ENCODE data around the gene PRORP.

The PRORP gene

DNA sequence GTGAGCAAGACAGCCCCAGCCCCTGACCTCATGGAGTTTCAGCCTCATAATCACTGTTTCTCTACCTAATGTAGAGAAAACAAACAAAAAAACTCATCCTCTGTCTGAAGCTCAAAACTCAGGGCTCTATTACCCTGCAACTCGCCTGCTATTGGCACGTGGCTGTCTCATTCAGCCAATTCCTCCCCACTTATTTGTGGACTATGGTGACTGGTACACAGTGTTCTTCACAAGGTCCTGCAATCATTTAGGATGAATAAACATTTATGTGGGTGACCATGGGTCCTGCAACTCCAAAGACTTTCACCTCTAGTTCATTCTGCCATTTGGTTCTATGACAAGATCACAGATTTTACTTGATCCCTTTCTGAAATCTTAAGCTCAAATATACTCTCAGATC is 5.2 kb upstream of the PRORP start:
- peak; percentile 37 for DNase-seq (ENCODE audit: low read depth)
- TF ChIP-seq, protein P1, sequence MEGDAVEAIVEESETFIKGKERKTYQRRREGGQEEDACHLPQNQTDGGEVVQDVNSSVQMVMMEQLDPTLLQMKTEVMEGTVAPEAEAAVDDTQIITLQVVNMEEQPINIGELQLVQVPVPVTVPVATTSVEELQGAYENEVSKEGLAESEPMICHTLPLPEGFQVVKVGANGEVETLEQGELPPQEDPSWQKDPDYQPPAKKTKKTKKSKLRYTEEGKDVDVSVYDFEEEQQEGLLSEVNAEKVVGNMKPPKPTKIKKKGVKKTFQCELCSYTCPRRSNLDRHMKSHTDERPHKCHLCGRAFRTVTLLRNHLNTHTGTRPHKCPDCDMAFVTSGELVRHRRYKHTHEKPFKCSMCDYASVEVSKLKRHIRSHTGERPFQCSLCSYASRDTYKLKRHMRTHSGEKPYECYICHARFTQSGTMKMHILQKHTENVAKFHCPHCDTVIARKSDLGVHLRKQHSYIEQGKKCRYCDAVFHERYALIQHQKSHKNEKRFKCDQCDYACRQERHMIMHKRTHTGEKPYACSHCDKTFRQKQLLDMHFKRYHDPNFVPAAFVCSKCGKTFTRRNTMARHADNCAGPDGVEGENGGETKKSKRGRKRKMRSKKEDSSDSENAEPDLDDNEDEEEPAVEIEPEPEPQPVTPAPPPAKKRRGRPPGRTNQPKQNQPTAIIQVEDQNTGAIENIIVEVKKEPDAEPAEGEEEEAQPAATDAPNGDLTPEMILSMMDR (conservative IDR thresholded peaks at IDR 0.05; ENCODE audit: low read depth, low read length): no peak
- no peak overlapping the region for H3K4me3 ChIP-seq (ENCODE audit: low read depth, low read length)

DNA sequence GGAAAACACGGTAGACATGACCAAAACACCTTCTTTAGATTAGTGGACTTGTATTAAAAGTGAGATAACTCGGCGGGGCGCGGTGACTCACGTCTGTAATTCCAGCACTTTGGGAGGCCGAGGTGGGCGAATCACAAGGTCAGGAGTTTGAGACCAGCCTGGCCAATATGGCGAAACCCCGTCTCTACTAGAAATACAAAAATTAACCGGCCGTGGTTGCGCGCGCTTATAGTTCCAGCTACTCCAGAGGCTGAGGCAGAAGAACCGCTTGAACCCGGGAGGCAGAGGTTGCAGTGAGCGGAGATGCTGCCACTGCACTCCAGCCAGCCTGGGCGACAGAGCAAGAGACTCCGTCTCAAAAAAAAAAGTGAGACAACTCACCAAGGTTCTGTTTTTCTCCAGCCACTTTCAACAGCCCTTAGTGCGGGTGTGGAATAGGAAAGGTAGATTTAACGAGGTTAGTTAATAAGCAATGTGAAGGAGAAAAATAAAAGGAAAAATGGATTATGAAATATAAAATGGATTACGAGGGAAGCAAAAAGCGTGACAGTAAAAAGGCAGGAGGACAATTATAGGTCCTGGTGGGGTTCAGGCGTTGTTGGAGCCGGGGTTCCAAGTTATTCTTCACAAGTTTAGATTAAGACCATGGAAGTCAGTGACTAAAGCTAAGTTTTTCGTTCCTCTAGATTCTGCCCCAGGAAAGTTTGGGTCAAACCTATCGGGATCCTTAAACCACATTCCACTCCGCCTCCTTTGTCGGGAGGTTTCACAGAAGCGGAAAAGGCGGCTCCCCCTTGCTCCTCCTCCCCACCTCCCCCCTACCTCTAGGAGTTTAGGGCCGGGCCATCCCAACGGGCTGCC is 1.1 kb upstream of the PRORP start:
- TF ChIP-seq, protein P1 (conservative IDR thresholded peaks at IDR 0.05; ENCODE audit: low read depth, low read length): no peak
- DNase-seq (ENCODE audit: low read depth): peak; percentile 37
- H3K4me3 ChIP-seq (ENCODE audit: low read depth, low read length): peak overlapping the region; percentile 97

DNA sequence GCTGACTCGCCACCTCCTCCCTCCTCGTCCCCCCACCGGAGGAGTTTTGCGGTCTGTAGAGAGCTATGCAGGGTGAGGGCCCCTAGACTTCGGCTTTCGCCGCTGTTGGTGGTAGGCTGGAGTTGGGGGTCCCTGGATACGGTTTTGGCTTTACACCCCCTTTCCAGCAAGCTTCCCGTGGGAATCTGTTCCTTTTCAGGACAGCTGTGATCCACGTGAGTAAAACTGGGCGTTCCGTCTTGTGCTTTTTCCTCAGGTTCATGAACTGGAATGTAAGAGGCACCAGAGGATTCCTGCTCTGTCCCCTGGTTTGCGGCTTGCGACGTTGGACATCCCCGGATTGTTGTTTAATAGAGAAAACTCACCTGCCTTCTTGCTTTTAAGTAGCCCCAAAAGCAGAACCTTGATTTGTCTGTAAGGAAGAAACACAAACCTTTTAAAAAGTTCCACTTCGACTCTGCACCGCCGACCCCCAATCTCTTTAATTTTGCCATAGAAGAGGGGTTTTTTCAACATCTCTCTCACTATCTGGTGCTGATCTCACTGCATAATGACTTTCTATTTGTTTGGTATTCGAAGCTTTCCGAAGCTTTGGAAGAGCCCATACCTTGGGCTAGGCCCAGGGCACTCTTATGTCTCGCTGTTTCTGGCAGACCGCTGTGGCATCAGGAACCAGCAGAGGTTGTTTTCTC is 490 bp downstream of the PRORP start:
- DNase-seq (ENCODE audit: low read depth): peak; percentile 74
- TF ChIP-seq, protein P1 (conservative IDR thresholded peaks at IDR 0.05; ENCODE audit: low read depth, low read length): no peak
- peak overlapping the region; percentile 97 for H3K4me3 ChIP-seq (ENCODE audit: low read depth, low read length)

DNA sequence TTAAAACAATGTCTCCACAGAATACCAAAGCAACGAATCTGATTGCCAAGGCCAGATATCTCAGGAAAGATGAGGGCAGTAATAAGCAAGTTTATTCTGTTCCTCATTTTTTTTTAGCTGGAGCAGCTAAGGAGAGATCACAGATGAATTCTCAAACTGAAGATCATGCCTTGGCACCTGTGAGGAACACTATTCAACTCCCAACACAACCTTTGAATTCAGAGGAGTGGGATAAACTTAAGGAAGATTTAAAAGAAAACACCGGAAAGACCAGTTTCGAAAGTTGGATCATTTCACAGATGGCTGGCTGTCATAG is 994 bp downstream of the PRORP start:
- H3K4me3 ChIP-seq (ENCODE audit: low read depth, low read length): peak overlapping the region; percentile 97
- TF ChIP-seq, protein P1 (conservative IDR thresholded peaks at IDR 0.05; ENCODE audit: low read depth, low read length): no peak
- DNase-seq (ENCODE audit: low read depth): no peak

DNA sequence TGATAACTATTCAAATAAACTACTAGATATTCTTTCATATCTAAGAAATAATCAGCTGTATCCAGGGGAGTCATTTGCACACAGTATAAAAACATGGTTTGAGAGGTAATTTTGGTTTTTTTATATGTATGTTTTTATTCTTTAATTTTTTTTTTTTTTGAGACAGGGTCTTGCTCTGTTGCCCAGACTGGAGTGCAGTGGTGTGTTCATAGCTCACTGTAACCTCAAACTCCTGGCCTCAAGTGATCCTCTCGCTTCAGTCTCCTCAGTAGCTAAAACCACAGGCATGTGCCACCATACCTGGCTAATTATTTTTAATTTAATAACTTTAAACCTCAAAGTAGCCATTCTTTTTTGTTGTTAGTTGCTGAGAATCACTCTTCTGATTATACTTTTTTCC is 1.8 kb downstream of the PRORP start:
- no peak overlapping the region for H3K4me3 ChIP-seq (ENCODE audit: low read depth, low read length)
- peak; percentile 18 for DNase-seq (ENCODE audit: low read depth)
- TF ChIP-seq, protein P1 (conservative IDR thresholded peaks at IDR 0.05; ENCODE audit: low read depth, low read length): no peak

DNA sequence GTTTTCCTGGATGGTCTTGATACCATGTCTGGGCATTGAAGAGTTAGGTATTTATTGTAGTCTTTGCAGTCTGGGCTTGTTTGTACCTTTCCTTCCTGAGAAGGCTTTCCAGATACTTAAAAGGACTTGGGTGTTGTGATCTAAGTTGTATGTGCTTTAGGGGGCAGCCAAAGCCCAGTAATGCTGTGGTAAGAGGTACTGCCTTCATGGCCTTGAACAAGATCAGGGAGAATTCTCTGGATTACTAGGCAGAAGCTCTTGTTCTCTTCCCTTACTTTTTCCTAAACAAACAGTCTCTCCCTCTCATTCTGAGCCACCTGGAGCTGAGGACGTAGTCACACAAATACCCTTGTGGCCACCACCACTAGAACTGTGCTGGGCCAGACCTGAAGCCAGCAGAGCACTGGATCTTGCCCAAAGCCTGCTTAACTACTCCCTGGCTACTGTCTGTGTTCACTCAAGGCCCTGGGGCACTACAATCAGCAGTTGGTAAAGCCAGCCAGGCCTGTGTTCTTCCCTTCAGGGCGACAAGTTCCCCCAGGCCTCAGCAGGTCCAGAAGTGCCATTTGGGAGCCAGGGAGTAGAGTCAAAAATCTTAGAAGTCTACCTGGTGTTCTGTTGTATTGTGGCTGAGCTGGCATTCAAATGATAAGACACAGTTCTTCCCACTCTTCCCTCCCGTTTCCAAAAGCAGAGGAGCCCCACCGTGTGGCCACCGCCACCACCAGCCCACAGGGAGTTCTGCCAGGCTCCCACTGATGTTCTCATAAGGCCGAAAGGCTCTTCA is 11.4 kb downstream of the PRORP start:
- no peak overlapping the region for H3K4me3 ChIP-seq (ENCODE audit: low read depth, low read length)
- DNase-seq (ENCODE audit: low read depth): no peak
- TF ChIP-seq, protein P1 (conservative IDR thresholded peaks at IDR 0.05; ENCODE audit: low read depth, low read length): no peak
